Spleen (tissue), 11 donors: ENCODE measurements around the gene NCOA1. TPM values are rescaled to one million over a fixed set of nuclear protein-coding genes. Genes with fewer than 3 reads are reported as not detected.

Source experiments
- DNase-seq: peaks from one replicate; pipeline ENCODE4 v3.0.0-alpha.2; 2020
- H3K27ac ChIP-seq, 8 donors: fragments of 200-600 bp; sonication (generic) in 7 of 8; 1 replicate in 4 of 8; 2 replicates in 4 of 8; pipeline versions ENCODE4 v1.5.0 to v1.8.0; 2016 to 2021; ENCODE audit warnings: inconsistent platforms in 4 of 8, mild to moderate bottlenecking in 4 of 8, moderate library complexity in 1 of 8
- H3K27me3 ChIP-seq, 7 donors: fragments of 200-600 bp; sonication (generic) in 6 of 7; replicated peaks in 1 of 7; 1 replicate in 4 of 7; 2 replicates in 3 of 7; pipeline versions ENCODE4 v1.5.0 to v1.8.0; 2016 to 2021; ENCODE audit warnings: inconsistent platforms in 3 of 7, mild to moderate bottlenecking in 1 of 7
- H3K36me3 ChIP-seq, 6 donors: fragments of 200-600 bp; sonication (generic) in 5 of 6; 1 replicate in 4 of 6; 2 replicates in 2 of 6; pipeline versions ENCODE4 v1.5.0 to v1.8.0; 2016 to 2021; ENCODE audit warnings: inconsistent platforms in 2 of 6
- H3K4me1 ChIP-seq, 6 donors: fragments of 200-600 bp; sonication (generic) in 5 of 6; 1 replicate in 3 of 6; 2 replicates in 3 of 6; pipeline versions ENCODE4 v1.5.0 to v1.8.0; 2016 to 2021; ENCODE audit warnings: inconsistent platforms in 3 of 6
- H3K4me3 ChIP-seq, 8 donors: fragments of 200-600 bp; sonication (generic) in 7 of 8; 1 replicate in 4 of 8; 2 replicates in 4 of 8; pipeline versions ENCODE4 v1.5.0 to v1.8.0; 2016 to 2021; ENCODE audit warnings: inconsistent platforms in 4 of 8, mild to moderate bottlenecking in 4 of 8, moderate library complexity in 2 of 8
- H3K9me3 ChIP-seq, 8 donors: fragments of 200-600 bp; sonication (generic) in 7 of 8; 1 replicate in 4 of 8; 2 replicates in 4 of 8; pipeline versions ENCODE4 v1.5.0 to v1.8.0; 2016 to 2021; ENCODE audit warnings: inconsistent platforms in 4 of 8
- CTCF ChIP-seq, 11 experiments: fragments of 200-600 bp in 7 of 11; fragments of 450-650 bp in 4 of 11; sonication (generic) in 4 of 11; IDR thresholded peaks in 8 of 11; conservative IDR thresholded peaks in 3 of 11; 1 replicate in 7 of 11; 2 replicates in 4 of 11; pipeline versions ENCODE4 v1.4.0 to v1.8.0; 2016 to 2021; ENCODE audit warnings: antibody characterized with exemption in 11 of 11, inconsistent platforms in 4 of 11, mild to moderate bottlenecking in 1 of 11
- POLR2A ChIP-seq, 3 donors: fragments of 450-650 bp; IDR thresholded peaks; one replicate each; pipeline ENCODE4 v1.5.1; 2017; ENCODE audit warnings: antibody characterized with exemption in 3 of 3, mild to moderate bottlenecking in 1 of 3
- POLR2AphosphoS5 ChIP-seq, 3 donors: sonication (generic); formaldehyde crosslinking; IDR thresholded peaks; one replicate each; pipeline ENCODE4 v1.5.1; 2017; ENCODE audit warnings: antibody characterized with exemption in 3 of 3
- WGBS, 5 donors: extraction: QIAGEN DNeasy Blood & Tissue Kit in 3 of 5; methylation state at CpG; one replicate each; pipeline versions ENCODE4 v1.1.5 to v1.1.7; 2013 to 2018; 5-methylcytosine and 5-hydroxymethylcytosine counted together
- intact Hi-C: fragments of 100-400 bp; cut with DNase I; formaldehyde crosslinking; loops from one replicate; pipeline ENCODE4 v1.15.0; 2023; ENCODE audit warnings: low total_unique reads
- polyA plus RNA-seq, 3 donors: library from polyadenylated mRNA; stranded (reverse); fragments of 200-250 nt; gene quantifications; one replicate each; pipeline ENCODE4 v1.2.1, GENCODE V29; 2013
- total RNA-seq, 7 donors: library from RNA; depleted of rRNA in 3 of 7; stranded (reverse); fragments of >200 nt in 3 of 7; fragmentation: NEBNext Ultra II Directional in 4 of 7; extraction: Animal tissue kit (Norgen Biotek cat#: 25700) in 4 of 7; gene quantifications; one replicate each; pipeline versions ENCODE4 v1.1.0 to v1.2.1, GENCODE V29; 2016 to 2021
- donor health status: healthy with polysubstance abuse.
- donor health status: DM: no; HTN: no; CAD: no; lungs with moderate emphysema.
- donor health status: DM: no; HTN: no; CAD: no.
- donor health status: Bipolar disorder and iron deficiency.
- donor health status: healthy.
- donor health status: DM: no; HTN: no; CAD: no.
- donor health status: DM: yes; HTN: yes; CAD: no.

NCOA1 gene
- total and polyA plus RNA-seq, 10 donors: 4.4 to 73.6 (median 54.4) TPM

GRCh38 chr2:24734741-24735140 is 243.7 kb downstream of the NCOA1 start:
- Histone ChIP-seq H3K9me3 (no peaks in the 10 kb centered on the region), H3K4me1 (no peaks in the 10 kb centered on the region), H3K27ac (no peak overlapping the region), H3K36me3 (peaks cover 0 to 58% (median 5%) of the 10 kb centered on the region in 6 donors), H3K27me3 (no peaks in the 10 kb centered on the region), H3K4me3 (no peak overlapping the region)
- no peak for TF ChIP-seq POLR2A (IDR thresholded peaks at IDR 0.05)
- no peak for TF ChIP-seq CTCF (IDR thresholded peaks at IDR 0.05 in 8 of 11, conservative IDR thresholded peaks at IDR 0.05 in 3 of 11)
- TF ChIP-seq POLR2AphosphoS5 (IDR thresholded peaks at IDR 0.05): no peak
- intact Hi-C loops: no loop called here
- no peak for DNase-seq
- 92 to 98% (median 93%) methylated on average over 2 of the region's 2 CpGs for WGBS, 5 donors

- H3K9me3 ChIP-seq: no peaks in the 10 kb centered on the region
- 83 to 90% (median 89%) methylated on average over 7 of the region's 7 CpGs for WGBS, 5 donors
- H3K27ac ChIP-seq: peak overlapping the region in 6 of 8 donors; percentile 2 to 71 (median 23)
- peaks cover 0 to 70% (median 18%) of the 10 kb centered on the region in 6 donors for H3K36me3 ChIP-seq
- intact Hi-C loops: no loop called here
- peaks cover 0 to 15% (median 2%) of the 10 kb centered on the region in 6 donors for H3K4me1 ChIP-seq
- no peak for DNase-seq
- TF ChIP-seq POLR2A (IDR thresholded peaks at IDR 0.05): no peak
- no peak for TF ChIP-seq CTCF (IDR thresholded peaks at IDR 0.05 in 8 of 11, conservative IDR thresholded peaks at IDR 0.05 in 3 of 11)
- no peak for TF ChIP-seq POLR2AphosphoS5 (IDR thresholded peaks at IDR 0.05)
- no peak overlapping the region for H3K4me3 ChIP-seq
- H3K27me3 ChIP-seq: no peaks in the 10 kb centered on the region
Observed at GRCh38 chr2:24739354-24740025, 248.4 kb downstream of the NCOA1 start.

GRCh38 chr2:24740142-24740541 is 249.1 kb downstream of the NCOA1 start:
- WGBS, 5 donors: 82 to 100% (median 88%) methylated on average over 1 of the region's 1 CpG
- peak overlapping the region in 6 of 8 donors; percentile 2 to 71 (median 21) for H3K27ac ChIP-seq
- no peaks in the 10 kb centered on the region for H3K9me3 ChIP-seq
- H3K4me1 ChIP-seq: peaks cover 0 to 15% (median 2%) of the 10 kb centered on the region in 6 donors
- peaks cover 0 to 65% (median 18%) of the 10 kb centered on the region in 6 donors for H3K36me3 ChIP-seq
- intact Hi-C loops: no loop called here
- no peaks in the 10 kb centered on the region for H3K27me3 ChIP-seq
- TF ChIP-seq CTCF (IDR thresholded peaks at IDR 0.05 in 8 of 11, conservative IDR thresholded peaks at IDR 0.05 in 3 of 11) (no peak), POLR2A (IDR thresholded peaks at IDR 0.05) (no peak), POLR2AphosphoS5 (IDR thresholded peaks at IDR 0.05) (no peak)
- DNase-seq: no peak
- no peak overlapping the region for H3K4me3 ChIP-seq

GRCh38 chr2:24742730-24743129 is 251.7 kb downstream of the NCOA1 start:
- Histone ChIP-seq H3K27me3 (no peaks in the 10 kb centered on the region), H3K4me1 (peaks cover 0 to 18% (median 4%) of the 10 kb centered on the region in 6 donors), H3K36me3 (peaks cover 0 to 77% (median 18%) of the 10 kb centered on the region in 6 donors), H3K4me3 (no peak overlapping the region), H3K9me3 (no peaks in the 10 kb centered on the region), H3K27ac (no peak overlapping the region)
- TF ChIP-seq POLR2AphosphoS5 (IDR thresholded peaks at IDR 0.05): no peak
- no peak for TF ChIP-seq POLR2A (IDR thresholded peaks at IDR 0.05)
- TF ChIP-seq CTCF (IDR thresholded peaks at IDR 0.05 in 8 of 11, conservative IDR thresholded peaks at IDR 0.05 in 3 of 11): no peak
- DNase-seq: no peak
- intact Hi-C loops: no loop called here
- 88 to 97% (median 89%) methylated on average over 1 of the region's 1 CpG for WGBS, 5 donors
